HL-60/S4 treated with retinoic acid at 250 ng/mL for 4 days and 3 days (cell line): ENCODE measurements around the gene RIC8B.

ENCODE experiments used
- in situ Hi-C: fragments of 300-500 bp; cut with MboI; formaldehyde crosslinking; loops from 2 replicates; pipeline ENCODE4 v1.7.0; 2022; ENCODE audit warnings: low sequenced_read_pairs

The RIC8B gene

DNA sequence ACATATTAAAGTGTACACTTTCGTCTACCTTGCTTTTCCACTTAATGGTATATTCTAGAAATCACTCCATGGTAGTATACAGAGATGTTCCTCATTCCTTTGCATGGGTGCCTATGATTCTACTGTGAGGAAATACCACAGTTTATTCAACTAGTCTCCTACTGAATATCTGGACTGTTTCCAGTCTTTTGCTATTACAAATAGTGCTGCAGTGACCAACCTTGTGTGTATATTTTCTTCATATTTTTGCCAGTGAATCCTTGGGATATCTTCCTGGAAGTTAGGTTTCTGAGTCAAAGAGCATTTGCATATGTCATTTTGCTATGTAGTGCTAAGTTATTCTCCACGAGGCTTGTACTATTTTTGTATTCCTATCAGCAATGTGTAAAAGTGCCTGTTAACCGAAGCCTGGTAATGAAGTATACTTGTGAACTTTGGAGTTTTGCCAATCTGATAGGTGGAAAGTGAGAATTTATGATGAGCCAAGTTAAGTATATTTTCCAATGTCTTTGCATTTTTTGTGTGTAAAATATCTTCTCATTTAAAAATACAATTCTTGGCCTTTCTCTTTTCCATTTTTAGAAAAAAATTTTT lies 149.9 kb downstream of the RIC8B start:
- in situ Hi-C loops = loop anchor here (25.0 kb wide), 1 partner anchor 537 kb away; no protein-coding TSS in a partner anchor

DNA sequence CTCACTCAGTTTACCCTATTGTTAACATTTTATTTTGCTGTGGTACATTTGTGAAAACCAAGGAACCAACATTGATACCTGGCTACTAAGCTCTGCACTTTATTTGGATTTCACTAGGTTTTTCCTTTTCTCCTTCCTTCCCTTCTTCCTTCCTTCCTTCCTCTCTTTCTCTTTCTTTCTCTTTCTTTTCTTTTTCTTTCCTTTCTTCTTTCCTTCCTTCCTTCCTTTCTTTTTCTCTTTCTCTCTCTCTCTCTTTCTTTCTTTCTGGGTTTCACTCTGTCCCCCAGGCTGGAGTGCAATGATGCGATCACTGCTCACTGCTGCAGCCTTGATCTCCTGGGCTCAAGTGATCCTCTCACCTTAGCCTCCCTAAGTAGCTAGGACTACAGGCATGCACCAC lies 152.2 kb downstream of the RIC8B start:
- in situ Hi-C loops = no loop called here

DNA sequence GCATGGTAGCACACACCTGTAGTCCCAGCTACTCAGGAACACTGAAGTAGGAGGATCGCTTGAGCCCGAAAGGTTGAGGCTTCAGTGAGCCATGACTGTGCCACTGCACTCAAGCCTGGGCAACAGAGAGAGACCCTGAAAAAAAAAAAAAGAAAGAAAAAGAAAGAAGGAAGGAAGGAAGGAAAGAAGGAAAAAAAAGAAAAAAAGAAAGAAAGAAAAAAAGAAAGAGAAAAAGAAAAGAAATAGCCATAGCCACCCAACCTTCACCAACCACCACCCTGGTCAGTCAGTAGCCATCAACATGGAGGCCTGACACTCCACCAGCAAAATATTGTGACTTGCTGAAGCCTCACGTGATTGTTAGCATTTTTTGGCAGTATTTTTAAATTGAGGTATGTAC lies 159.8 kb downstream of the RIC8B start:
- in situ Hi-C loops = no loop called here
